ENCODE data around the gene SELENOT. TPM values are rescaled to one million over a fixed set of nuclear protein-coding genes. Genes with fewer than 3 reads are reported as not detected.
A peak's percentile ranks its signal among the peaks of the same experiment; 100 is the strongest.

SELENOT gene, protein sequence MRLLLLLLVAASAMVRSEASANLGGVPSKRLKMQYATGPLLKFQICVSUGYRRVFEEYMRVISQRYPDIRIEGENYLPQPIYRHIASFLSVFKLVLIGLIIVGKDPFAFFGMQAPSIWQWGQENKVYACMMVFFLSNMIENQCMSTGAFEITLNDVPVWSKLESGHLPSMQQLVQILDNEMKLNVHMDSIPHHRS
- 176 and 185 TPM in 2 replicates for polyA plus RNA-seq (2013)

DNA sequence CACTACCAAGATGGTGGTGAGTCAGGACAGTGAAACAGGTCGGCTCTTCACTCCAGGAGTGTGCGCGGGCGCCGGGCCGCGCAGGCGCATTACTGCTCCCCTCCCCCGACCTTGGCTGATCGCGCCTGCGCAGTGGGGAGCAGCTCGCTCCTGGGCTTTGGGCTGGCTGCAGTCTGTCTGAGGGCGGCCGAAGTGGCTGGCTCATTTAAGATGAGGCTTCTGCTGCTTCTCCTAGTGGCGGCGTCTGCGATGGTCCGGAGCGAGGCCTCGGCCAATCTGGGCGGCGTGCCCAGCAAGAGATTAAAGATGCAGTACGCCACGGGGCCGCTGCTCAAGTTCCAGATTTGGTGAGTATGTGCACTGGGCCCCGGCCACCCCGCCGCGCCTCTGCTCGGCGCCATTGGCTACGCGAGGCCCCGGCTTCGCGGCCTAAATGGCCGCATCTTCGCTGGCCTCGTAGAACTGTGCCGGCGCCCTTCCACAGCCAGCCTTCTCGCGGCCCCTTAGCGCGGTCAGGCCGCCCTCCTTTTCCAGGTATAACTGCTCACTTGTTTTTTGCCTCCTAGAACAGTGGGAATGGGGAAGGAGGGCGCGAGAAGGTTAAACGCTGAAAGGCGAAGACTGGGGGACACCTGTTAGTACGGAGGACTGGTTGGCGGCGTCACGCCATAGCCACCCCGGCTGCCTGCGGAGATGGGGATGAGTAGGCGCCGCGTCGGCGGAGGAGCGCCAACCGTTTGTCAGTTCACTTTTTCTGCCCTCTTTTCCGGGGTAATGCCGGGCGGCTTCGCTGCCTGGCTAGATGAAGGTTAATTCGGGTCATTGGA is at the start of gene SELENOT:
Gene SELENOT (plus strand): TSS at position 169 of the 827 bp plus-strand sequence. CDS start 42 bp downstream, at position 211.
- peak within 1 kb of the TSS; percentile 70 for H2BK120ac ChIP-seq (ENCODE audit: insufficient read depth, low read length, poor library complexity)
- no CpG with 5 or more reads among the region's 69 CpGs for WGBS (ENCODE audit: extremely low coverage, insufficient coverage, insufficient read length)
- H3K4ac ChIP-seq (ENCODE audit: low read depth, low read length) = peak within 1 kb of the TSS; percentile 61
- H2BK5ac ChIP-seq (ENCODE audit: low read depth, low read length, poor library complexity) = peak within 1 kb of the TSS; percentile 81
- H3K4me3 ChIP-seq (ENCODE audit: low read depth, low read length) = peak within 1 kb of the TSS; percentile 84
- peak within 1 kb of the TSS; percentile 91 for H4K8ac ChIP-seq (ENCODE audit: low read depth, low read length)
- H2BK12ac ChIP-seq (ENCODE audit: low read length) = no peak within 1 kb of the TSS
- H3K27ac ChIP-seq (ENCODE audit: low read depth, low read length) = peak within 1 kb of the TSS; percentile 90
- H4K91ac ChIP-seq (ENCODE audit: low read depth, low read length) = peak within 1 kb of the TSS; percentile 53
- H3K36me3 ChIP-seq (ENCODE audit: control insufficient read depth in 1 of 2, insufficient read depth in 2 of 2, low read length in 2 of 2) = peaks cover 3% of the 10 kb centered on the region in 2 experiments
- H3K4me2 ChIP-seq (ENCODE audit: low read length) = peak within 1 kb of the TSS; percentile 93
- peaks cover 11 to 15% of the 10 kb centered on the region in 2 experiments for H3K4me1 ChIP-seq (ENCODE audit: control insufficient read depth in 1 of 2, insufficient read depth in 2 of 2, low read length in 2 of 2)
- peaks cover 18% of the 10 kb centered on the region for H3K79me2 ChIP-seq (ENCODE audit: control insufficient read depth, insufficient read depth, low read length, poor library complexity)
- H3K9me3 ChIP-seq (ENCODE audit: insufficient read depth, low read depth, low read length) = no peaks in the 10 kb centered on the region
- peaks cover 19% of the 10 kb centered on the region for H3K79me1 ChIP-seq (ENCODE audit: low read length)
- H2AFZ ChIP-seq (ENCODE audit: insufficient read depth, low read length, poor library complexity) = peak within 1 kb of the TSS; percentile 48
- peak; percentile 96 to 98 for DNase-seq
- H3K27me3 ChIP-seq (ENCODE audit: insufficient read depth, low read length) = no peaks in the 10 kb centered on the region
- H3K14ac ChIP-seq (ENCODE audit: low read length) = peak within 1 kb of the TSS; percentile 80
- peak within 1 kb of the TSS; percentile 79 for H3K18ac ChIP-seq (ENCODE audit: low read length)
- H2AK5ac ChIP-seq (ENCODE audit: low read length) = no peak within 1 kb of the TSS
- H4K12ac ChIP-seq (ENCODE audit: low read depth, low read length) = peak within 1 kb of the TSS; percentile 78
- peak within 1 kb of the TSS; percentile 89 for H3K9ac ChIP-seq (ENCODE audit: low read length)
- no peak within 1 kb of the TSS for H3K23ac ChIP-seq (ENCODE audit: low read length)

DNA sequence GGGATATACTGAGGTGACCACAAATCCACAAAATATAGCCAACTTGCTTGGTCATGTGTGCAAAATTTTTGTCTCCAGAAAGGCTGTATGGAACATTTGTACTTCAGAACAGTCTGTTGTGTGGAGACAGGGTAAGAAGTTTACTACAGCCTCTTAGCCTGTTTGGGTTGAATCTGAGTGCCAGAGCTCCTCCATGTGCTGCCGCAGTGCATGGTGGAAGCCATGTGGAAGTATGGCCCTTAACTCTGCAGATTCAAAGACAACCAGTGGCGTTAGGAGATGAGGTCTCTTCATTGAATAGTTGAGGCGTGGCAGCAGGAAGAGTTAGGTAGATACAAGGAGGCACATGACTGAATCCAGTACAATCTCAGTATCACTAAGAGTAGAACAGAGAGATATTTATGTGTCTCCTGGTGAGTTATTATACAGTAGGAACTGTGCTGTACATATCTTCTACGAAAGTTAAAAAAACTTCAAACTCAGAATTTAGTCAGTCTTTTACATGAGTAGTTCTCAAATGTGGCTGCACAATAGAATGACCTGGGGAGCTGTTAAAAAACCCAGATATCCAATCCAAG is 47.2 kb upstream of the SELENOT start:
- no peak overlapping the region for H3K4me2 ChIP-seq (ENCODE audit: low read length)
- no peak overlapping the region for H4K12ac ChIP-seq (ENCODE audit: low read depth, low read length)
- no peak overlapping the region for H4K8ac ChIP-seq (ENCODE audit: low read depth, low read length)
- H4K91ac ChIP-seq (ENCODE audit: low read depth, low read length) = no peak overlapping the region
- H3K9ac ChIP-seq (ENCODE audit: low read length) = no peak overlapping the region
- no peaks in the 10 kb centered on the region for H3K79me1 ChIP-seq (ENCODE audit: low read length)
- H2AK5ac ChIP-seq (ENCODE audit: low read length) = no peak overlapping the region
- H3K27ac ChIP-seq (ENCODE audit: low read depth, low read length) = no peak overlapping the region
- WGBS (ENCODE audit: extremely low coverage, insufficient coverage, insufficient read length) = no CpG with 5 or more reads among the region's 4 CpGs
- peaks cover 12 to 16% of the 10 kb centered on the region in 2 experiments for H3K36me3 ChIP-seq (ENCODE audit: control insufficient read depth in 1 of 2, insufficient read depth in 2 of 2, low read length in 2 of 2)
- no peak overlapping the region for H3K23ac ChIP-seq (ENCODE audit: low read length)
- H3K4me3 ChIP-seq (ENCODE audit: low read depth, low read length) = no peak overlapping the region
- H3K9me3 ChIP-seq (ENCODE audit: insufficient read depth, low read depth, low read length) = no peaks in the 10 kb centered on the region
- DNase-seq = no peak
- no peak overlapping the region for H2BK12ac ChIP-seq (ENCODE audit: low read length)
- H3K4me1 ChIP-seq (ENCODE audit: control insufficient read depth in 1 of 2, insufficient read depth in 2 of 2, low read length in 2 of 2) = no peaks in the 10 kb centered on the region
- no peak overlapping the region for H3K14ac ChIP-seq (ENCODE audit: low read length)
- H3K18ac ChIP-seq (ENCODE audit: low read length) = no peak overlapping the region
- H3K4ac ChIP-seq (ENCODE audit: low read depth, low read length) = no peak overlapping the region
- no peak overlapping the region for H2BK5ac ChIP-seq (ENCODE audit: low read depth, low read length, poor library complexity)
- no peaks in the 10 kb centered on the region for H3K27me3 ChIP-seq (ENCODE audit: insufficient read depth, low read length)
- no peaks in the 10 kb centered on the region for H3K79me2 ChIP-seq (ENCODE audit: control insufficient read depth, insufficient read depth, low read length, poor library complexity)
- no peak overlapping the region for H2BK120ac ChIP-seq (ENCODE audit: insufficient read depth, low read length, poor library complexity)
- H2AFZ ChIP-seq (ENCODE audit: insufficient read depth, low read length, poor library complexity) = no peak overlapping the region

DNA sequence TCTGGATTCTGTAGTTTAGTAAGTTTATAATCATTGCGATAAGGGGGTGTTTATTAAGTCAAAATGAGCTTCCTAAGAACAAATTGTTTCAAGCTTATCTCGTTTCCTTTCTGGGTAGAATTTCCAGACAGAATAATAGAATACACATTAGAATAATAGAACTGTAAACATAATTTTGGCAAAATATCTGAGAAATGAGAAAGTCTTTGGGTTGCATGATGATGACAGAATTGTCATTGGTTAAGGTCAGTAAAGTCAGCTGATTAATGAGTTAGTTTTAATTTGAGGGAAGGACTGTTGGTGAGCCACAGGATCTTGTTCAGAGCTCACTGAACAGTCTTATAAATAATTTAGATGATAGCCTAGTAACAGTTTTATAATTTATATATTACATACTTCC is 46.3 kb upstream of the SELENOT start:
- Histone ChIP-seq H3K36me3 (ENCODE audit: control insufficient read depth in 1 of 2, insufficient read depth in 2 of 2, low read length in 2 of 2) (peaks cover 12 to 16% of the 10 kb centered on the region in 2 experiments), H4K91ac (ENCODE audit: low read depth, low read length) (no peak overlapping the region), H3K9me3 (ENCODE audit: insufficient read depth, low read depth, low read length) (no peaks in the 10 kb centered on the region), H3K79me2 (ENCODE audit: control insufficient read depth, insufficient read depth, low read length, poor library complexity) (no peaks in the 10 kb centered on the region), H3K4ac (ENCODE audit: low read depth, low read length) (no peak overlapping the region), H3K4me1 (ENCODE audit: control insufficient read depth in 1 of 2, insufficient read depth in 2 of 2, low read length in 2 of 2) (no peaks in the 10 kb centered on the region), H3K4me2 (ENCODE audit: low read length) (no peak overlapping the region), H2AK5ac (ENCODE audit: low read length) (no peak overlapping the region), H2BK12ac (ENCODE audit: low read length) (no peak overlapping the region), H3K27ac (ENCODE audit: low read depth, low read length) (no peak overlapping the region), H3K14ac (ENCODE audit: low read length) (no peak overlapping the region), H4K8ac (ENCODE audit: low read depth, low read length) (no peak overlapping the region), H2AFZ (ENCODE audit: insufficient read depth, low read length, poor library complexity) (no peak overlapping the region), H3K23ac (ENCODE audit: low read length) (no peak overlapping the region), H3K18ac (ENCODE audit: low read length) (no peak overlapping the region), H4K12ac (ENCODE audit: low read depth, low read length) (no peak overlapping the region), H3K79me1 (ENCODE audit: low read length) (no peaks in the 10 kb centered on the region), H3K4me3 (ENCODE audit: low read depth, low read length) (no peak overlapping the region), H3K27me3 (ENCODE audit: insufficient read depth, low read length) (no peaks in the 10 kb centered on the region), H2BK120ac (ENCODE audit: insufficient read depth, low read length, poor library complexity) (no peak overlapping the region), H2BK5ac (ENCODE audit: low read depth, low read length, poor library complexity) (no peak overlapping the region), H3K9ac (ENCODE audit: low read length) (no peak overlapping the region)
- DNase-seq = no peak
- no CpG with 5 or more reads among the region's 2 CpGs for WGBS (ENCODE audit: extremely low coverage, insufficient coverage, insufficient read length)

DNA sequence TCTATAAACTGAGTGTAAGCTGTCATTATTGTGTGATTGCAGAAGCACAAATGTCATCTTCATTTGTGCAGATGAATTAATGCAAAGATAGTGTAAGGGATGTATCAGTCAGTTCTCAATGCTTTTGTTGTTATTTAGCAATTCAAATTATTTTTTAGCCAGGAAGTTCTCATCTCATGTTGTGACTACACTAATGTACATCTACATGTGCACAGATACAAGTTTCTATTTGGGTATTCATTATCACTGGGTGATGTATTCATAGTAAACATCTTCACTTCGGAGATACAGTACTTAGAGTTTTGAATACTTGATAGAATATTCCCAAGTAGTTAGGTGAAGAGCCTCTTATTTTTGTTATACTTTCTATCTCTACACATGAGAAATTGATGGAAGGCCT is 45.4 kb upstream of the SELENOT start:
- Histone ChIP-seq H2BK5ac (ENCODE audit: low read depth, low read length, poor library complexity) (no peak overlapping the region), H3K27me3 (ENCODE audit: insufficient read depth, low read length) (no peaks in the 10 kb centered on the region), H3K79me1 (ENCODE audit: low read length) (no peaks in the 10 kb centered on the region), H3K79me2 (ENCODE audit: control insufficient read depth, insufficient read depth, low read length, poor library complexity) (no peaks in the 10 kb centered on the region), H3K18ac (ENCODE audit: low read length) (no peak overlapping the region), H3K23ac (ENCODE audit: low read length) (no peak overlapping the region), H3K27ac (ENCODE audit: low read depth, low read length) (no peak overlapping the region), H4K8ac (ENCODE audit: low read depth, low read length) (no peak overlapping the region), H3K4me1 (ENCODE audit: control insufficient read depth in 1 of 2, insufficient read depth in 2 of 2, low read length in 2 of 2) (no peaks in the 10 kb centered on the region), H2AK5ac (ENCODE audit: low read length) (no peak overlapping the region), H3K36me3 (ENCODE audit: control insufficient read depth in 1 of 2, insufficient read depth in 2 of 2, low read length in 2 of 2) (peaks cover 12 to 18% of the 10 kb centered on the region in 2 experiments), H3K14ac (ENCODE audit: low read length) (no peak overlapping the region), H3K4me3 (ENCODE audit: low read depth, low read length) (no peak overlapping the region), H4K12ac (ENCODE audit: low read depth, low read length) (no peak overlapping the region), H2BK120ac (ENCODE audit: insufficient read depth, low read length, poor library complexity) (no peak overlapping the region), H3K4me2 (ENCODE audit: low read length) (no peak overlapping the region), H3K9me3 (ENCODE audit: insufficient read depth, low read depth, low read length) (no peaks in the 10 kb centered on the region), H2BK12ac (ENCODE audit: low read length) (no peak overlapping the region), H4K91ac (ENCODE audit: low read depth, low read length) (no peak overlapping the region), H2AFZ (ENCODE audit: insufficient read depth, low read length, poor library complexity) (no peak overlapping the region), H3K9ac (ENCODE audit: low read length) (no peak overlapping the region), H3K4ac (ENCODE audit: low read depth, low read length) (no peak overlapping the region)
- WGBS (ENCODE audit: extremely low coverage, insufficient coverage, insufficient read length) = no CpG with 5 or more reads among the region's 1 CpG
- no peak for DNase-seq

All from trophoblast cell (in vitro differentiated cells and primary cell).